GM12878 (cell line): Measurements from ENCODE around the gene ACACA. TPM values are rescaled to one million over a fixed set of nuclear protein-coding genes. Genes with fewer than 3 reads are reported as not detected.

ENCODE experiments used
- ATAC-seq: fragments of 200-7000 bp; cut with Tn5 transposase; 3 replicates; pipeline ENCODE4 v1.9.1; 2020; ENCODE audit warnings: mild to moderate bottlenecking, moderate library complexity
- BruUV-seq: library from RNA; stranded (reverse); fragments of 400-500 nt; replicated peaks from 2 replicates; lab custom pipeline; 2021; lab: Mats Ljungman, UMichigan
- CTCF ChIA-PET: fragments of 300-600 bp; sonication (Branson Sonifier 250); formaldehyde crosslinking; extraction: SDS; loops from one replicate; lab custom pipeline; 2021; ENCODE audit warnings: inconsistent platforms; lab: Yijun Ruan, JAX
- POLR2A ChIA-PET: fragments of 350-600 bp; formaldehyde crosslinking; extraction: SDS; loops from one replicate; lab custom pipeline; 2021; ENCODE audit warnings: inconsistent platforms; lab: Charles Lee
- RAD21 ChIA-PET: fragments of 300-600 bp; sonication (Branson Sonifier 250); formaldehyde crosslinking; loops from one replicate; lab custom pipeline; 2023; ENCODE audit warnings: antibody characterized with exemption; ENCODE audit not compliant: unreplicated experiment; lab: Charles Lee
- SMC1A ChIA-PET: fragments of 300-600 bp; sonication (Branson Sonifier 250); formaldehyde crosslinking; loops from one replicate; lab custom pipeline; 2023; ENCODE audit not compliant: unreplicated experiment, uncharacterized antibody; lab: Charles Lee
- DNase-seq: peaks from one replicate; pipeline ENCODE4 v3.0.0-alpha.2; 2011; ENCODE audit warnings: low read depth, low spot score
- FAIRE-seq: peaks from 3 replicates; lab custom pipeline; 2011; peaks lifted over from hg19 to GRCh38; lab: Jason Lieb, UNC
- H2AFZ ChIP-seq: 2 replicates; pipeline ENCODE4 v1.6.0; 2011; ENCODE audit warnings: low read depth, low read length, control low read depth; ENCODE audit not compliant: control insufficient read depth
- H3K27ac ChIP-seq: 2 replicates; pipeline ENCODE4 v1.5.1; 2011; ENCODE audit warnings: control low read depth; ENCODE audit not compliant: control insufficient read depth, insufficient read depth
- H3K27me3 ChIP-seq, 2 experiments: replicated peaks in 1 of 2; 2 replicates each; pipeline versions ENCODE4 v1.6.0 to v1.6.1; 2011; ENCODE audit warnings: low read length in 1 of 2; ENCODE audit not compliant: control insufficient read depth in 2 of 2, insufficient read depth in 2 of 2
- H3K36me3 ChIP-seq, 2 experiments: 2 replicates each; pipeline ENCODE4 v1.5.1; 2011; ENCODE audit warnings: low read length in 1 of 2; ENCODE audit not compliant: control insufficient read depth in 2 of 2, insufficient read depth in 2 of 2
- H3K4me1 ChIP-seq: 2 replicates; pipeline ENCODE4 v1.6.1; 2011; ENCODE audit warnings: mild to moderate bottlenecking, low read length, moderate library complexity, mixed read lengths; ENCODE audit not compliant: control insufficient read depth, insufficient read depth
- H3K4me2 ChIP-seq: 2 replicates; pipeline ENCODE4 v1.6.0; 2011; ENCODE audit warnings: control low read depth; ENCODE audit not compliant: control insufficient read depth, insufficient read depth
- H3K4me3 ChIP-seq: fragments of 200-600 bp; sonication (generic); 2 replicates; pipeline ENCODE4 v1.5.1; 2016
- H3K79me2 ChIP-seq: 2 replicates; pipeline ENCODE4 v1.6.0; 2011; ENCODE audit warnings: low read length; ENCODE audit not compliant: control insufficient read depth, insufficient read depth
- H3K9ac ChIP-seq: 2 replicates; pipeline ENCODE4 v1.8.0; 2011; ENCODE audit warnings: low read length, control low read depth, mixed read lengths; ENCODE audit not compliant: control insufficient read depth, insufficient read depth
- H3K9me3 ChIP-seq: replicated peaks from 3 replicates; pipeline ENCODE4 v1.5.1; 2011; ENCODE audit warnings: mild to moderate bottlenecking, low read length; ENCODE audit not compliant: control insufficient read depth, insufficient read depth
- H4K20me1 ChIP-seq: 2 replicates; pipeline ENCODE4 v1.6.0; 2011; ENCODE audit not compliant: control insufficient read depth, insufficient read depth
- BCLAF1 ChIP-seq: fragments of 450-650 bp; IDR thresholded peaks from 2 replicates; pipeline ENCODE4 v1.6.1; 2017; ENCODE audit warnings: antibody characterized with exemption, mild to moderate bottlenecking, moderate library complexity
- BHLHE40 ChIP-seq, 2 experiments: fragments of 450-650 bp in 1 of 2; IDR thresholded peaks; 2 replicates each; pipeline ENCODE4 v1.6.1; 2011 to 2017; ENCODE audit warnings: low read depth in 2 of 2, borderline replicate concordance in 1 of 2, improper control_type of control experiment in 1 of 2, low read length in 1 of 2, mild to moderate bottlenecking in 1 of 2
- BMI1 ChIP-seq: fragments of 450-650 bp; IDR thresholded peaks from 2 replicates; pipeline ENCODE4 v1.6.1; 2016; ENCODE audit warnings: mild to moderate bottlenecking, moderate library complexity, borderline replicate concordance
- EZH2 ChIP-seq: IDR thresholded peaks from 2 replicates; pipeline ENCODE4 v1.6.1; 2012; ENCODE audit warnings: low read depth, mild to moderate bottlenecking, control low read depth, inconsistent platforms, low read length, borderline replicate concordance; ENCODE audit not compliant: control insufficient read depth
- GATAD2B ChIP-seq: fragments of 450-650 bp; conservative IDR thresholded peaks from 2 replicates; pipeline ENCODE4 v1.6.1; 2017; ENCODE audit warnings: low read depth, mild to moderate bottlenecking, moderate library complexity
- KDM1A ChIP-seq: fragments of 200-600 bp; sonication (generic); IDR thresholded peaks from 2 replicates; pipeline ENCODE4 v1.6.1; 2016; ENCODE audit warnings: borderline replicate concordance
- NR2F1 ChIP-seq: fragments of 450-650 bp; conservative IDR thresholded peaks from 2 replicates; pipeline ENCODE4 v1.6.1; 2017; ENCODE audit warnings: mild to moderate bottlenecking
- PAX5 ChIP-seq: IDR thresholded peaks from 2 replicates; pipeline ENCODE4 v1.6.1; 2011; ENCODE audit warnings: low read depth, low read length, borderline replicate concordance
- POLR2A ChIP-seq: IDR thresholded peaks from 2 replicates; pipeline ENCODE4 v1.6.1; 2011; ENCODE audit warnings: low read depth, mild to moderate bottlenecking, low read length
- POLR2AphosphoS2 ChIP-seq: IDR thresholded peaks from 2 replicates; pipeline ENCODE4 v1.6.1; 2011; ENCODE audit warnings: low read depth, mild to moderate bottlenecking, low read length, improper control_type of control experiment, moderate library complexity
- RAD51 ChIP-seq: fragments of 450-650 bp; IDR thresholded peaks from 2 replicates; pipeline ENCODE4 v1.6.1; 2016; ENCODE audit warnings: moderate library complexity, mild to moderate bottlenecking, inconsistent platforms
- SMARCA5 ChIP-seq: fragments of 450-650 bp; IDR thresholded peaks from 2 replicates; pipeline ENCODE4 v1.6.1; 2017; ENCODE audit warnings: mild to moderate bottlenecking
- SP1 ChIP-seq: IDR thresholded peaks from one replicate; pipeline ENCODE4 v1.6.1; 2011; ENCODE audit warnings: low read depth, low read length
- SREBF2 ChIP-seq: IDR thresholded peaks from 2 replicates; pipeline ENCODE4 v1.6.1; 2012; ENCODE audit warnings: mild to moderate bottlenecking, low read length
- WGBS: methylation state at CpG from one replicate; pipeline ENCODE4 v1.1.6; 2016; ENCODE audit warnings: low lambda C conversion rate; ENCODE audit not compliant: insufficient replicate concordance, insufficient coverage; ENCODE audit errors: missing lambda C conversion rate; 5-methylcytosine and 5-hydroxymethylcytosine counted together
- in situ Hi-C: fragments of 300-500 bp; cut with MboI; formaldehyde crosslinking; loops from 9 replicates; pipeline ENCODE4 v1.14.3; 2018; ENCODE audit warnings: mixed read lengths
- intact Hi-C: fragments of 100-400 bp; cut with micrococcal nuclease; formaldehyde crosslinking; loops from one replicate; pipeline ENCODE4 v1.14.2; 2022; ENCODE audit not compliant: unreplicated experiment
- polyA plus RNA-seq, 11 experiments: library from polyadenylated mRNA; depleted of rRNA in 4 of 11; unstranded in 6 of 11; stranded (reverse) in 5 of 11; fragments of >200 nt; fragmentation: Nextera tagmentation in 4 of 11; fragmentation: Illumina TruSeq in 1 of 11; extraction: Ambion mirVana in 4 of 11; extraction: Trizol in 1 of 11; gene quantifications; 1 replicate in 1 of 11; 2 replicates in 10 of 11; pipeline versions ENCODE4 v1.2.1 to v1.2.3, GENCODE V29; 2011 to 2016; ENCODE audit warnings: inconsistent platforms in 2 of 11, missing spikeins in 2 of 11, low read depth in 1 of 11
- total RNA-seq, 4 experiments: library from RNA; depleted of rRNA in 3 of 4; stranded (reverse); fragments of >200 nt in 3 of 4; fragmentation: Illumina TruSeq in 1 of 4; extraction: Trizol in 1 of 4; gene quantifications; 2 replicates each; pipeline versions ENCODE4 v1.2.1 to v1.2.3, GENCODE V29; 2013 to 2021
- TF ChIP-seq, protein P1 (sequence below): fragments of 450-650 bp; formaldehyde crosslinking; IDR thresholded peaks from 2 replicates; pipeline ENCODE4 v1.4.0; 2022; ENCODE audit warnings: mild to moderate bottlenecking, moderate library complexity

Gene ACACA
- total and polyA plus RNA-seq, 10 of the 15 experiments (the other 5 are each of a cell fraction or from before 2014, with no cell fraction given), result 12.9 to 74.2 (median 32.0) TPM

DNA sequence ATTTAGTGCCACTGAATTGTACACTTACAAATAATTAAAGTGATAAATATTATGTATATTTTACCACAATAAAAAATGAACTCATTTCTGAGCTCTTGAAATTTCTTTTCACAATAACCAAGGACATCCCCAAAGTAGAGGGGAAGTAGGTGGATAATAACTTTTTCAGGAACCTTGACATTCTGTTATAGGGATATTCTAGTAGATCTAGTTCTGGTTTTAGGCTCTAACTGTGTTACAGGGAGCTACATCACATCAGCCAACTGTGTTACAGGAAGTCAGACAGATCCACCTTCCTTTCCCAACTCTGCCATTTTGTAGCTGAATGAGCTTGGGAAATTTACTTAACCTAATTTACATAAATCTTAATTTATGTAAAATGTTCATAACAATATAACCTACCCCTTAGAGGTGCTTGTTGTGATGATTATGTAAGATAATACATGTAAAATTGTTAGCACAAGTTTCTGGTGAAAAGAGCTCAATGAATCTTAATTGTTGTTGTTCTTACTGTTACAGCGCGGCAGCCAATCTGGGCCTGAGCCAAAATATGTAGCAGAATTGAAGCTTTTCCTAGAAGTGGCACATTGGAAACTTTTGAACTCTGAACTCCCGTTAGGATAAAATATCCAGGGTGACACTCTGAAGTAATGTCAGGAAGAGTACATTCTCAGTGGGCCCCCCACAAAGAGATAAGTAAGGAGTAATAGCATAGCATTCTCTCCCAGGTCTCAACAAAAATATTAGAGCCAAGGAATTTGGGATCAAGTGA is 288.1 kb downstream of the ACACA start:
- no peaks in the 10 kb centered on the region for H3K27me3 ChIP-seq
- no peak overlapping the region for H2AFZ ChIP-seq
- 82% methylated on average over 3 of the region's 3 CpGs for WGBS
- POLR2A ChIA-PET, result no interaction called here
- RAD21 ChIA-PET, result no interaction called here
- H3K27ac ChIP-seq, result no peak overlapping the region
- SMC1A ChIA-PET, result no interaction called here
- H3K9ac ChIP-seq, result no peak overlapping the region
- H4K20me1 ChIP-seq, result no peaks in the 10 kb centered on the region
- H3K79me2 ChIP-seq, result no peaks in the 10 kb centered on the region
- no TSS peak for BruUV-seq
- no peak for ATAC-seq
- CTCF ChIA-PET, result interaction anchor here (2.4 kb wide), 1 partner anchor 121 kb away, joined by 7 read pairs; no protein-coding TSS in a partner anchor
- TF ChIP-seq SMARCA5 (no peak), SP1 (no peak), SREBF2 (no peak), POLR2A (no peak), NR2F1 (no peak), PAX5 (no peak), BHLHE40 (IDR thresholded peaks at IDR 0.05; ENCODE audit: borderline replicate concordance in 1 of 2, low read depth in 2 of 2, low read length in 1 of 2) (no peak), BMI1 (no peak), EZH2 (no peak), POLR2AphosphoS2 (no peak), RAD51 (no peak), GATAD2B (no peak), BCLAF1 (no peak), KDM1A (no peak)
- TF ChIP-seq, protein P1, sequence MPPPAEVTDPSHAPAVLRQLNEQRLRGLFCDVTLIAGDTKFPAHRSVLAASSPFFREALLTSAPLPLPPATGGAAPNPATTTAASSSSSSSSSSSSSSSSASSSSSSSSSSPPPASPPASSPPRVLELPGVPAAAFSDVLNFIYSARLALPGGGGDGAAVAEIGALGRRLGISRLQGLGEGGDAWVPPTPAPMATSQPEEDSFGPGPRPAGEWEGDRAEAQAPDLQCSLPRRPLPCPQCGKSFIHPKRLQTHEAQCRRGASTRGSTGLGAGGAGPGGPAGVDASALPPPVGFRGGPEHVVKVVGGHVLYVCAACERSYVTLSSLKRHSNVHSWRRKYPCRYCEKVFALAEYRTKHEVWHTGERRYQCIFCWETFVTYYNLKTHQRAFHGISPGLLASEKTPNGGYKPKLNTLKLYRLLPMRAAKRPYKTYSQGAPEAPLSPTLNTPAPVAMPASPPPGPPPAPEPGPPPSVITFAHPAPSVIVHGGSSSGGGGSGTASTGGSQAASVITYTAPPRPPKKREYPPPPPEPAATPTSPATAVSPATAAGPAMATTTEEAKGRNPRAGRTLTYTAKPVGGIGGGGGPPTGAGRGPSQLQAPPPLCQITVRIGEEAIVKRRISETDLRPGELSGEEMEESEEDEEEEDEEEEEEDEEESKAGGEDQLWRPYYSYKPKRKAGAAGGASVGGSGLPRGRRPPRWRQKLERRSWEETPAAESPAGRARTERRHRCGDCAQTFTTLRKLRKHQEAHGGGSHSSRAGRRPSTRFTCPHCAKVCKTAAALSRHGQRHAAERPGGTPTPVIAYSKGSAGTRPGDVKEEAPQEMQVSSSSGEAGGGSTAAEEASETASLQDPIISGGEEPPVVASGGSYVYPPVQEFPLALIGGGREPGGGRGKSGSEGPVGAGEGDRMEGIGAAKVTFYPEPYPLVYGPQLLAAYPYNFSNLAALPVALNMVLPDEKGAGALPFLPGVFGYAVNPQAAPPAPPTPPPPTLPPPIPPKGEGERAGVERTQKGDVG (CRISPR knock-in tag), result no peak
- H3K4me1 ChIP-seq, result no peaks in the 10 kb centered on the region
- no peak for DNase-seq
- no peaks in the 10 kb centered on the region; a peak in 2 of 4 replicates for H3K36me3 ChIP-seq
- H3K9me3 ChIP-seq, result no peaks in the 10 kb centered on the region
- intact Hi-C loops (no loop called here), in situ Hi-C loops (no loop called here)
- FAIRE-seq, result no peak
- H3K4me2 ChIP-seq, result no peak overlapping the region
- no peak overlapping the region for H3K4me3 ChIP-seq
